ENCODE data around the gene ENC1. TPM values are rescaled to one million over a fixed set of nuclear protein-coding genes. Genes with fewer than 3 reads are reported as not detected.

The ENC1 gene
- total and polyA plus RNA-seq, 4 donors: 6.8 to 31.5 (median 18.3) TPM

DNA sequence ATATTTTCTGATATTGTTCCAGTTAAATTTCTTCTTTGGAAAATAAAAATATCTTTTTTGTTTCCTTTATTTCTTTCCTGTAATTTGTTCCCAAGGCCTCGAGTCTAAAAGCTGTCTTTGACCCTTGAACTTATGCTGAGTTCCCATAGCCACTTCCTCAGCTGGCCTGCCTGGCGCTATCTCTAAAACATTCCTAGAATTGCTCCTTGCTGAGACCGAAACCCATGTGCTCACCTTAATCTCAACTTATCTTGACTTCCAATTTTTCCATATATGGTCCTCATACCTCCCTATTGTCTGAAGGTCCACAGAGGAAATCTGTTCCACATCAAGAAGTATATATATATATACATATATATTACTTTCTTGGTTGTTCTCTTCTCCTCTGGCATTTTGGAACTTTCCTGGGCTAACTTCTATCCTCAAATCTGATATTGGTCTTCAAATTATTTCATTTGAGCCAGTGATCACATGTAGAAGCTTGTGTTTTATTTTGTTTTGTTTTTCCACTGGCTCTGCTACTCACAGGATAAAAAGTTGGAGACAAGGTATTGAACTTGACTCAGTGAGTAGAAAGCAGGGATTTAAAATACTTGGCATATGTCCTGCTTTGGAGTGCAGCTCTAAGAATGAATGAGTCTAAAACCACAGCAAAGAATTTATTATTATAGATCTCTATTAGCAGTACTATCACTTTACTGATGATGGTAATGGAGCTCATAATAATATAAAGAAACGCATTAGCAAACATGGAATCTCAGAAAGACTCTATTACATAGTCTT lies 45.2 kb downstream of the ENC1 start:
- no peak overlapping the region for H3K9ac ChIP-seq (ENCODE audit: insufficient read depth in 1 of 2, low read length in 2 of 2)
- H3K27ac ChIP-seq (ENCODE audit: low read depth in 1 of 2, low read length in 1 of 2): no peak overlapping the region
- DNase-seq: peak in 2 of 3 donors; percentile 38 to 56

DNA sequence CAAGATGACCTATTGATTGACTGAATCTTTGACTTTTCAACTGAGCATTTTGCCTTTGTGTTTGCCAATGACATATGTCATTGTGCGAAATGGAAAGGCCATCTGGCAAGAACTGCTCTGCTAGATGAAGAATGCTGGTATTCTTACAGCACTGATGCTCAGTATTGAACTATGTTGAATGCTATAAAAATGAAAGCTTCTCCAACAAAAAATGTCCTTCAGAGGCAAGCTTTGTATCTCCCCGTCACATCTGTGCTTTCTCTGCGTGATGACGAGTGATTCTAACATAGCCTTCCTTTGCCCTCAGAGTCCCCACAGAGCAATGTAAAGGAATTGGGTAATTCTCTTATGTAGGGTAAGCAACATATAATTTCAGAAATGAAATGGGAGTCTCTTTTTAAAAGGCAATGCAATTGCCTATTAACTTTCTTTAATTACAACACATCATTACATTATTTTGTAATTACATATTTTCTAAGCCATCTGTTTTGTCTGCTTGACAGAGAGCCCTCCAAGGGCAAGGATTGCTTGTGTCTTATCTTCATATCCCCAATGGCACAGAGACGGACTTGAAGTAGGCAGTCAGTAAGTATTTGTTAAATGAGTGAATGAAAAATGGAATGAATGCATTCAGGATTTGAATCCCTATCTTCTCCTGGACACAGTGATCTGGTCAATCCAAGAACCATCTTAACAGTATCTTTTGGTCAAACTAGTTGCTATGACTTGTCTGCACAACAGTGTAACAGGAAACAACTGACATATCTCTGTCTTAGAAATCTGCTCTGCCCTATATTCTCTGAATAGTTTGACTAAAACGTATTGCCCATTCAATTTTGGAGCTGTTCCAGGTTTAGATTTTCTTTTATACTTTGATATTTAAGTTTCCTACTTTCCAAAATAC lies 46.1 kb downstream of the ENC1 start:
- H3K9me3 ChIP-seq (ENCODE audit: control insufficient read depth in 4 of 4, insufficient read depth in 3 of 4, low read length in 3 of 4): no peaks in the 10 kb centered on the region
- no peak for ATAC-seq (ENCODE audit: insufficient read depth, low FRiP score)
- H3K27me3 ChIP-seq (ENCODE audit: control insufficient read depth in 3 of 3, insufficient read depth in 3 of 3, low read length in 2 of 3): no peaks in the 10 kb centered on the region
- no peak overlapping the region for H3K4me3 ChIP-seq
- H3K27ac ChIP-seq (ENCODE audit: low read depth in 1 of 2, low read length in 1 of 2): no peak overlapping the region
- TF ChIP-seq, protein P1, sequence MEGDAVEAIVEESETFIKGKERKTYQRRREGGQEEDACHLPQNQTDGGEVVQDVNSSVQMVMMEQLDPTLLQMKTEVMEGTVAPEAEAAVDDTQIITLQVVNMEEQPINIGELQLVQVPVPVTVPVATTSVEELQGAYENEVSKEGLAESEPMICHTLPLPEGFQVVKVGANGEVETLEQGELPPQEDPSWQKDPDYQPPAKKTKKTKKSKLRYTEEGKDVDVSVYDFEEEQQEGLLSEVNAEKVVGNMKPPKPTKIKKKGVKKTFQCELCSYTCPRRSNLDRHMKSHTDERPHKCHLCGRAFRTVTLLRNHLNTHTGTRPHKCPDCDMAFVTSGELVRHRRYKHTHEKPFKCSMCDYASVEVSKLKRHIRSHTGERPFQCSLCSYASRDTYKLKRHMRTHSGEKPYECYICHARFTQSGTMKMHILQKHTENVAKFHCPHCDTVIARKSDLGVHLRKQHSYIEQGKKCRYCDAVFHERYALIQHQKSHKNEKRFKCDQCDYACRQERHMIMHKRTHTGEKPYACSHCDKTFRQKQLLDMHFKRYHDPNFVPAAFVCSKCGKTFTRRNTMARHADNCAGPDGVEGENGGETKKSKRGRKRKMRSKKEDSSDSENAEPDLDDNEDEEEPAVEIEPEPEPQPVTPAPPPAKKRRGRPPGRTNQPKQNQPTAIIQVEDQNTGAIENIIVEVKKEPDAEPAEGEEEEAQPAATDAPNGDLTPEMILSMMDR (IDR thresholded peaks at IDR 0.05; ENCODE audit: control extremely low read depth, extremely low read depth): no peak
- H3K36me3 ChIP-seq (ENCODE audit: control insufficient read depth in 4 of 4, insufficient read depth in 4 of 4, low read length in 4 of 4): no peaks in the 10 kb centered on the region
- no peak overlapping the region for H3K9ac ChIP-seq (ENCODE audit: insufficient read depth in 1 of 2, low read length in 2 of 2)
- peaks cover 0 to 25% (median 4%) of the 10 kb centered on the region in 5 donors for H3K4me1 ChIP-seq (ENCODE audit: control insufficient read depth in 5 of 5, insufficient read depth in 5 of 5, low read length in 5 of 5)
- DNase-seq: peak in 1 of 3 donors; percentile 27
- 72 to 76% methylated on average over 6 of the region's 6 CpGs for WGBS, 2 donors

More for the DNA sequence above, 45.2 kb downstream of the ENC1 start:
- Histone ChIP-seq H3K36me3 (ENCODE audit: control insufficient read depth in 4 of 4, insufficient read depth in 4 of 4, low read length in 4 of 4) (no peaks in the 10 kb centered on the region), H3K4me1 (ENCODE audit: control insufficient read depth in 5 of 5, insufficient read depth in 5 of 5, low read length in 5 of 5) (peaks cover 0 to 27% (median 4%) of the 10 kb centered on the region in 5 donors), H3K4me3 (no peak overlapping the region), H3K9me3 (ENCODE audit: control insufficient read depth in 4 of 4, insufficient read depth in 3 of 4, low read length in 3 of 4) (no peaks in the 10 kb centered on the region), H3K27me3 (ENCODE audit: control insufficient read depth in 3 of 3, insufficient read depth in 3 of 3, low read length in 2 of 3) (no peaks in the 10 kb centered on the region)
- WGBS, 2 donors: 58 to 71% methylated on average over 4 of the region's 4 CpGs
- no peak for ATAC-seq (ENCODE audit: insufficient read depth, low FRiP score)
- TF ChIP-seq, protein P1 (IDR thresholded peaks at IDR 0.05; ENCODE audit: control extremely low read depth, extremely low read depth): no peak

DNA sequence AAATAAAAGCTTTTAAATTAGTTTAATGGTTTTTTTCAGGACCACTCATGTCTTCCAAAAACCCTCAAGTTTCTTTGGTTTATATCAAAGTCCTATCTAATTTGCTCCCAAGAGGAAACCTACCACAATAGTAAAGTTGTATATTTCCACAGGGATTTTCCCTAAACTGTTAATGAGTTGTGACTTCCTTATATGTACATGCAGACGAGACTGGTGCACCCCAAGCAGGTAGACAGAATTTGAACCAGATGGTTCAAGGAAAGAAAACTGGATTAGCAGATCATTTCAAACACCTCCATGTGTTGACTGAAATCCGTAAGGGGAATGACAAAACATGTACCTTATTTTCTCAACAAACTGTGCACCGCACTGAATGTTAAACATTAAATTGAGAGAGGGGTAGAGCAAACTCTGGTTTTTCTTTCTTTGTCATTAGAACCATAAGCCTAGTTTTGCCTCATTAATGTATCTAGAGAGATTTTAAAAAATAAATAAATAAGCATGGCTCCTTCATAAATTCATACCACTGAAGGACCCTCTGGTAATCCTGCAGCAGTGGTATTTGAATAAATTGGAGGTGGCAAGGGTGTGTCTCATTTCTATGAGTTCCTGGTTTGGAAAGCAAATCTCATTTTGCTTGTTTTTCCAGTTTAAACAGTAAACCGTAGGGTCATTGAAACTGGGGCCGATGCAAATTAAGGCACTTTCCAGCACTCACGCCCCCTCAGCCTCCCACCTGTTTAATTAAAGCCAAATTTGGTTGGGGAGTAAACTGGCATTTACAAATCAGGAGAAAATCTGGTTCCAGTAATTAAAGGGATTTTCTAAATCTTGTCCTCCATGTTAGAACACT lies 51.1 kb downstream of the ENC1 start:
- Histone ChIP-seq H3K27me3 (ENCODE audit: control insufficient read depth in 3 of 3, insufficient read depth in 3 of 3, low read length in 2 of 3) (no peaks in the 10 kb centered on the region), H3K4me1 (ENCODE audit: control insufficient read depth in 5 of 5, insufficient read depth in 5 of 5, low read length in 5 of 5) (peaks cover 0 to 15% (median 3%) of the 10 kb centered on the region in 5 donors), H3K4me3 (no peak overlapping the region), H3K36me3 (ENCODE audit: control insufficient read depth in 4 of 4, insufficient read depth in 4 of 4, low read length in 4 of 4) (no peaks in the 10 kb centered on the region), H3K9ac (ENCODE audit: insufficient read depth in 1 of 2, low read length in 2 of 2) (no peak overlapping the region), H3K27ac (ENCODE audit: low read depth in 1 of 2, low read length in 1 of 2) (no peak overlapping the region), H3K9me3 (ENCODE audit: control insufficient read depth in 4 of 4, insufficient read depth in 3 of 4, low read length in 3 of 4) (no peaks in the 10 kb centered on the region)
- DNase-seq (no peak), ATAC-seq (ENCODE audit: insufficient read depth, low FRiP score) (no peak)
- TF ChIP-seq, protein P1 (IDR thresholded peaks at IDR 0.05; ENCODE audit: control extremely low read depth, extremely low read depth): no peak
- WGBS, 2 donors: 71 to 89% methylated on average over 6 of the region's 6 CpGs

Measured in lung (tissue), 12 donors.